GM21515 (cell line): ENCODE measurements around the gene LRP5.

ENCODE experiments used
- ATAC-seq: cut with Tn5 transposase; IDR thresholded peaks from one replicate; pipeline ENCODE4 v1.9.1; 2021; ENCODE audit not compliant: unreplicated experiment

Gene LRP5

GRCh38 chr11:68498321-68498720, 185.9 kb downstream of the LRP5 start:
- ATAC-seq, result no peak
